Subcutaneous adipose tissue (tissue), 4 donors: ENCODE data around the gene SLIT1. TPM values are rescaled to one million over a fixed set of nuclear protein-coding genes. Genes with fewer than 3 reads are reported as not detected.

Experiments used
- total RNA-seq, 4 donors: library from RNA; depleted of rRNA; stranded (reverse); fragments of >200 nt; gene quantifications; one replicate each; pipeline ENCODE4 v1.1.0, GENCODE V29; 2016
- TF ChIP-seq, protein P1 (sequence below): fragments of 450-650 bp; IDR thresholded peaks from one replicate; pipeline ENCODE4 v1.5.1; 2016; ENCODE audit warnings: low read depth, mild to moderate bottlenecking, control low read depth, antibody characterized with exemption, moderate library complexity

The SLIT1 gene
- total RNA-seq, 4 donors from 2014 or later, result 0.19 to 0.44 (median 0.33) TPM; not detected in 1

DNA sequence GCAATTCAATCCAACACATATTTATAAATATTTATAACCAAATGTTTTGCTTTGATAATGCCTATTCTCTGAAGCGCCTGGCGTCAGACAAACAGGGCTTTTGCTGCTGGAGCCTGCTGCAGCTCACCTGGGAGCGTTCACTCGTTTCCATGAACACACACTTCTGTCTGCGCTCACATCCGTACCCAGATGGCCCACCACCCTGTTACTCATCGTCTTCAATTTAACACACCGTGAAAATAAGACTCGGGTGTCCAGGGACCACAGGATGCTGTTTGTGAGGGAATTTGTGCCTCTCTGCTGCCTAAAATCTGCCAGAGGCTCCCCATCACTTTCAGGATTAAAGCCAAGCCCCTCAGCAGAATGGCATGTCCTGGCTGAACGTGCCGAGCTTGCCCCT, 74.1 kb downstream of the SLIT1 start:
- TF ChIP-seq, protein P1, sequence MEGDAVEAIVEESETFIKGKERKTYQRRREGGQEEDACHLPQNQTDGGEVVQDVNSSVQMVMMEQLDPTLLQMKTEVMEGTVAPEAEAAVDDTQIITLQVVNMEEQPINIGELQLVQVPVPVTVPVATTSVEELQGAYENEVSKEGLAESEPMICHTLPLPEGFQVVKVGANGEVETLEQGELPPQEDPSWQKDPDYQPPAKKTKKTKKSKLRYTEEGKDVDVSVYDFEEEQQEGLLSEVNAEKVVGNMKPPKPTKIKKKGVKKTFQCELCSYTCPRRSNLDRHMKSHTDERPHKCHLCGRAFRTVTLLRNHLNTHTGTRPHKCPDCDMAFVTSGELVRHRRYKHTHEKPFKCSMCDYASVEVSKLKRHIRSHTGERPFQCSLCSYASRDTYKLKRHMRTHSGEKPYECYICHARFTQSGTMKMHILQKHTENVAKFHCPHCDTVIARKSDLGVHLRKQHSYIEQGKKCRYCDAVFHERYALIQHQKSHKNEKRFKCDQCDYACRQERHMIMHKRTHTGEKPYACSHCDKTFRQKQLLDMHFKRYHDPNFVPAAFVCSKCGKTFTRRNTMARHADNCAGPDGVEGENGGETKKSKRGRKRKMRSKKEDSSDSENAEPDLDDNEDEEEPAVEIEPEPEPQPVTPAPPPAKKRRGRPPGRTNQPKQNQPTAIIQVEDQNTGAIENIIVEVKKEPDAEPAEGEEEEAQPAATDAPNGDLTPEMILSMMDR, result no peak

DNA sequence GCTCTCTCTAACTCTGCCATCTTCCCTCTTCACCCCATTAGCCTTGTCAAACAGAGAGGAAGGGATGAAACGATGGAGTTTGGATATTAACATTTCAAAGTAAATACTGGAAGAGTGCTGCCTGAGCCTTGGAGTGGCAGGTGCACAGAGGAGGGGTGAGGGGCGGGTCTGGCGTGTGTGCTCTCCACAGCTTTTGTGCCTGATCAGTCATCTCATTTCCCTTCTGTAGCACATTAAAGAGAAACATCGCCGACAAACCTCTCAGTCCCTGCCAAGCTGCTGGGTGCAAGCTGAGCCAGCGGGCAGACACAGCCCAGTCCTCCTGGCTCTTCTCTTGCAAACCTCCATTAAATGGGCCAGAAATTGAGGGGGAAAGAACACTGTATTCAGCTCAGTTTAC, 76.2 kb downstream of the SLIT1 start:
- TF ChIP-seq, protein P1, result no peak

DNA sequence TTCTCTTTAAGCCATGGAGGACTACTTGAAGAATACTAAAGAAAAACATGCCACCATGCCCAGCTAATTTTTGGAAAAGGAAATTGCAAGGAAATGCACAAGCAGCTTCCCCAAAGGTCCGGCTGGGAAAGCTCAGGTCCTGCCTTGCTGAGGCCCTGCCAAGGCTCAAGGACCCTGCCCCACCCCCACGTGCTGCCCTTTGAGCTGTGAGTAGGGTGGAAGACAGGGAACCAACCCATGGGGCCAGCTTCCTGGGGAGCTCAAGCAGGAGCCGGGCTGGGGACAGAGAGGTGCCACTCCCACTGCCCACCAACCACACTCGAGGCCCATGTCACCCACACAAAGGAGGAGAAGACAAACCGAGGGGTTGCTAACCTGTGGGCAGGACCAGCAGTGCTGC, 78.2 kb downstream of the SLIT1 start:
- TF ChIP-seq, protein P1, result no peak

DNA sequence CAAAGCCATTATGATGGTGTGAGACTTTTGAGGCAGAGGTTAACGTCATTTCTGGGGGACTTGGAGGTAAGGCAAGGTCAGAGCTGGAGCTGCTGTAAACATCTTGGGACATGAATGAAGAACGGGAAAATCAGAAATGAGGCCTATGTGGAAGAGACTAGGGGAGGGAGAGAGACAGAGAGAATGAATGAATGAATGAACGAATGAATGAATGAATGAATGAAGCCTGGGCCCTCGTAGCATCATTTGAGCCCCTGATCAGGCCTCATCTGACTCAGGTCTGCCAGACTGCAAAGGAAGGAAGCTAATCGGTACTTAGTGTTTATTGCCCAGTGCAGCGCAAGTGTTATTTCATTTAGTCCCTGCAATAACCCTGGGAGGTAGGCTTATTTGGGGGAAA, 79.6 kb downstream of the SLIT1 start:
- TF ChIP-seq, protein P1, result no peak

DNA sequence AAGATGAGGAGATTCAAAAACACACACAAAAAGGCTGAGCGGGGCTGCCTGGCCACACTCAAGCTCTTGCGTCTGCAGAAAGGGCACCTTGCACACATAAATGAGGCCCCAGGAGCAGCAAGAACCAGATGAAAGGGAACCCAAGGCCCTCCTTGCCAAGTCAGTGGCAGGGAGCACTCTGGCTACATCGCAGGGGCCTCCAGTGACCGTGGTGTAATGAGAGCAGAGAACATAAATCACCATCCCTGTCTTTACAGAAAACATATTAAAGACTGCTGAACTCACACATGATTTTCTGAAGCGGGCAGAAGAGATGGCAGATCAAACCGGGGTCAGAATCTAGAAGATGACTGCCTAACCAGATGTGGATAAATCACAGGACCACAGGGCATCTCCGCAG, 80.5 kb downstream of the SLIT1 start:
- TF ChIP-seq, protein P1, result no peak

DNA sequence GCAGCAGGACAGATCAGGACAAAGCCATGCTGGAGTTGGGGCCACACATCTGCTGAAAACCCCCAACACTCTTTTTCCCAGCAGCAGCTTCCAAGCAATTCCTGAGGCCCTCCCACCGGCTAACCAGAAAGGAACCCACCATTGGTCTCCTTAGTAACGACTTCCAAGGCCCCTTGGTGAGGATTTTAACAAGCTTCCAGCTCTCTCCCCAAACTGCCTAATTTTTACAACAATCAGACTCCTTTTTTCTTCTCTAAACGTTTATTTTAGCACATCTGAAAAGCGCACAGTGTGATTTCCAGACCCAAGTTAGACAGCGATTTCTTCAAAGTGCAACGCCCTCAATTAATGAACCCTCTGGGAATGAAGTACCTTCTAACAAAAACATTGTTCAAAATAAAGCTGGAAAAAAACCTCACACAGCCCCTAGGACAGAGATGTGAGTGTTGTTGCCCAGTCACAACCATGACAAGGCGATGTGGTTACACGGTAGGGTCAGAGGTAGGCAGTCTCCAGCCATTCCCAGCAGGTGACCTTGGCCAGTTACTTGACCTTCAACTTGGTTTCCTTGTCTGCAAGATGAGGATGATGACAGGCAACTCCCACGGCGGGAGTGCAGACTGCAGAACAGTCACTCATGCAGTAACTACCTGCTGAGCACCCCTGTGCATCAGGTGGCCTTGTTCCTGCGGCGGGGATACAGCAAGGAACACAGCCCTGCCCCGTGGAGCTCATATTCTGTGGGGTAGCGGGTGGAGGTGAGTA, 82.3 kb downstream of the SLIT1 start:
- TF ChIP-seq, protein P1, result no peak

DNA sequence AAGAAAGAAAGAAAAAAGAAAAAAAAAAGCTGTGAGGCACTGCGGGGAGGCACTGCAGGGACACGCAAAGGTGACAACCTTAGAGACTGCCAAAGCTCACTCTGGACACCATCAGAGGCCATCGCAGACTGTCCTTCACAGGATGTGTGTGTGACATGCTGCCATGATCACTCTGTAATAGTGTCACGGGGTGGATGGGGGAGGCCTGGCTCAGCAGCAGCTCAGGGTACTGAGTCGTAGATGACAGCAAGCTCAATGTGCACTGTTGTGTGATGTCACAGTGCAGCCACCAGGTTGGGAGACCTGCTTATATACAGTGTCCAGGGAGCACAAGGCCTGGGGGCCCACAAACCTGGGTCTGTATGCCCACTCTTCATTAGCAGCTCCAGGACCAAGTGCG, 83.3 kb downstream of the SLIT1 start:
- TF ChIP-seq, protein P1, result no peak
